ENCODE data around the gene QRICH1.

The QRICH1 gene

GRCh38 chr3:49024449-49024848 lies 69.4 kb downstream of the QRICH1 start:
- Histone ChIP-seq H3K4me3 (ENCODE audit: low read depth, low read length) (no peak overlapping the region), H3K36me3 (ENCODE audit: insufficient read depth, low read length) (peaks cover 38% of the 10 kb centered on the region), H3K27ac (ENCODE audit: low read depth, low read length) (no peak overlapping the region), H2AFZ (ENCODE audit: low read length, unreplicated experiment) (no peak overlapping the region), H3K79me2 (ENCODE audit: control insufficient read depth, insufficient read depth, low read length, unreplicated experiment) (peaks cover 53% of the 10 kb centered on the region), H3K27me3 (ENCODE audit: insufficient read depth, low read length) (no peaks in the 10 kb centered on the region), H3K4me1 (ENCODE audit: control insufficient read depth, insufficient read depth, low read length, unreplicated experiment) (peaks cover 55% of the 10 kb centered on the region)

DNA sequence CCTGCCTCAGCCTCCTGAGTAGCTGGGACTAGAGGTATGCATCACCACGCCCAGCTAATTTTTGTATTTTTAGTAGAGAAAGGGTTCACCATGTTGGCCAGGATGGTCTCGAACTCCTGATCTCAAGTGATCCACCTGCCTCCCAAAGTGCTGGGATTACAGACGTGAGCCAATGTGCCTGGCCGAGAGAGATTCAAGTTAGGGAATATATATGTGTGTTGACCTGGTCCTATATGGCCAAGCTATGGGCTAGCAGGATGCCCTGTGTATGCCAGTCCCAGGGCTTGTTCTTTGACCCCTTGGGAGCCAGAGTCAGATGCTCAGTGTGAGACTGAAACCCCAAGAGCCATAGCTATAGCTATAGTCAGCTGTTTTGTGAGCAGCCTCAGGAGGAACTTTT lies 70.1 kb downstream of the QRICH1 start:
- Histone ChIP-seq H3K4me1 (ENCODE audit: control insufficient read depth, insufficient read depth, low read length, unreplicated experiment) (peaks cover 55% of the 10 kb centered on the region), H3K4me3 (ENCODE audit: low read depth, low read length) (no peak overlapping the region), H3K27ac (ENCODE audit: low read depth, low read length) (no peak overlapping the region), H3K36me3 (ENCODE audit: insufficient read depth, low read length) (peaks cover 38% of the 10 kb centered on the region), H3K79me2 (ENCODE audit: control insufficient read depth, insufficient read depth, low read length, unreplicated experiment) (peaks cover 49% of the 10 kb centered on the region), H2AFZ (ENCODE audit: low read length, unreplicated experiment) (no peak overlapping the region), H3K27me3 (ENCODE audit: insufficient read depth, low read length) (no peaks in the 10 kb centered on the region)

DNA sequence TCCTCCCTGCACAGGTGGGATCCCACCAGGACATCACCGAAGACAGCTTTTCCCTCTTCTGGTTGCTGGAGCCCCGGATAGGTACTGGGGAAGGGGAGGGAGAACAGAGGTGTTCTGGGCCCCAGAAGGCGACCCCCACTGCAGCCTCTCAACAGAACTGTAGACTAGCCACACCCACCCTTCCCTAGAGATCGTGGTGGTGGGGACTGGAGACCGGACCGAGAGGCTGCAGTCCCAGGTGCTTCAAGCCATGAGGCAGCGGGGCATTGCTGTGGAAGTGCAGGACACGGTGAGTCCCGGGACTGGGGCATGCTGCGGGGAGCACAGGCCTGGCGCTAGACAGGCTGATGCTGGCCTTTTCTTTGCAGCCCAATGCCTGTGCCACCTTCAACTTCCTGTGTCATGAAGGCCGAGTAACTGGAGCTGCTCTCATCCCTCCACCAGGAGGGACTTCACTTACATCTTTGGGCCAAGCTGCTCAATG lies 71.1 kb downstream of the QRICH1 start:
- peaks cover 46% of the 10 kb centered on the region for H3K4me1 ChIP-seq (ENCODE audit: control insufficient read depth, insufficient read depth, low read length, unreplicated experiment)
- H3K27ac ChIP-seq (ENCODE audit: low read depth, low read length) = peak overlapping the region; percentile 93
- no peak overlapping the region for H2AFZ ChIP-seq (ENCODE audit: low read length, unreplicated experiment)
- H3K79me2 ChIP-seq (ENCODE audit: control insufficient read depth, insufficient read depth, low read length, unreplicated experiment) = peaks cover 38% of the 10 kb centered on the region
- peaks cover 36% of the 10 kb centered on the region for H3K36me3 ChIP-seq (ENCODE audit: insufficient read depth, low read length)
- peak overlapping the region; percentile 91 for H3K4me3 ChIP-seq (ENCODE audit: low read depth, low read length)
- no peaks in the 10 kb centered on the region for H3K27me3 ChIP-seq (ENCODE audit: insufficient read depth, low read length)

GRCh38 chr3:49021813-49022687 lies 71.8 kb downstream of the QRICH1 start, which contains the start of gene NDUFAF3:
Gene NDUFAF3, plus strand, starts transcription at chr3:49022121. Its CDS starts 24 bp downstream, at chr3:49022145.
- Histone ChIP-seq H3K4me3 (ENCODE audit: low read depth, low read length) (peak within 1 kb of the TSS; percentile 91), H3K4me1 (ENCODE audit: control insufficient read depth, insufficient read depth, low read length, unreplicated experiment) (peaks cover 43% of the 10 kb centered on the region), H3K27ac (ENCODE audit: low read depth, low read length) (peak within 1 kb of the TSS; percentile 93), H3K79me2 (ENCODE audit: control insufficient read depth, insufficient read depth, low read length, unreplicated experiment) (peaks cover 31% of the 10 kb centered on the region), H3K36me3 (ENCODE audit: insufficient read depth, low read length) (peaks cover 29% of the 10 kb centered on the region; the same call in 1 of the 2 replicates), H3K27me3 (ENCODE audit: insufficient read depth, low read length) (no peaks in the 10 kb centered on the region), H2AFZ (ENCODE audit: low read length, unreplicated experiment) (peak within 1 kb of the TSS; percentile 92)

DNA sequence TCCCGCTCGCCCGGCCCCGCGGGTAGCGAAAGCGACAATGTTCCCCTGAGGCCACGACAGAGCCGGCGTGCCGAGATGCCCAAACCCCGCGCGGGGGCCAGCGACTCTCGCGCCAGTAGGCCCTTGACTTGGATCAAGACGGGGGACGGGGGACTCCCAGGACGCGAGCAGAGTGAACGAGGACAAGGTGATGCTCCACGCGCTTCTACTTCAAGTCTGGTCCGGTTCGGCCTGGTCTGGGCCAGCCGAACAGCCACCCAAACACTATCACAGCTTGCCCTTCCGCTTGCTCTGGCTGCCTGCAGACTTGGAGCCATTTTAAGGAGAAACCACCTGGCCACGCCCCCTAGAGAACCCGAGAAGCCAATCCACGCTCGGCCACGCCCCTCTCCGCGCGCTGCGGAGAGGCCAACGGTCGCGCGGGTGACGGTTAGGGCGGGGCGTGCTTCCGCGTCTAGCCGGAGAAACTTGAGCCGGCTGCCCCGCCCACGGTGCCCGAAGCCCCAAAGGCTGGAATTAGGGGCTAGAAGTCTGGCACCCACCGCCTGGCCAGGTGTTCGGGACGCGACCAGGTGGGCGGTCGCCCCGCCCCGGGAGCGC lies 72.6 kb downstream of the QRICH1 start:
- Histone ChIP-seq H3K27ac (ENCODE audit: low read depth, low read length) (peak overlapping the region; percentile 93), H3K4me3 (ENCODE audit: low read depth, low read length) (peak overlapping the region; percentile 91), H3K36me3 (ENCODE audit: insufficient read depth, low read length) (peaks cover 22% of the 10 kb centered on the region; the same call in 1 of the 2 replicates), H3K79me2 (ENCODE audit: control insufficient read depth, insufficient read depth, low read length, unreplicated experiment) (peaks cover 26% of the 10 kb centered on the region), H3K27me3 (ENCODE audit: insufficient read depth, low read length) (no peaks in the 10 kb centered on the region), H2AFZ (ENCODE audit: low read length, unreplicated experiment) (peak overlapping the region; percentile 92), H3K4me1 (ENCODE audit: control insufficient read depth, insufficient read depth, low read length, unreplicated experiment) (peaks cover 36% of the 10 kb centered on the region)

DNA sequence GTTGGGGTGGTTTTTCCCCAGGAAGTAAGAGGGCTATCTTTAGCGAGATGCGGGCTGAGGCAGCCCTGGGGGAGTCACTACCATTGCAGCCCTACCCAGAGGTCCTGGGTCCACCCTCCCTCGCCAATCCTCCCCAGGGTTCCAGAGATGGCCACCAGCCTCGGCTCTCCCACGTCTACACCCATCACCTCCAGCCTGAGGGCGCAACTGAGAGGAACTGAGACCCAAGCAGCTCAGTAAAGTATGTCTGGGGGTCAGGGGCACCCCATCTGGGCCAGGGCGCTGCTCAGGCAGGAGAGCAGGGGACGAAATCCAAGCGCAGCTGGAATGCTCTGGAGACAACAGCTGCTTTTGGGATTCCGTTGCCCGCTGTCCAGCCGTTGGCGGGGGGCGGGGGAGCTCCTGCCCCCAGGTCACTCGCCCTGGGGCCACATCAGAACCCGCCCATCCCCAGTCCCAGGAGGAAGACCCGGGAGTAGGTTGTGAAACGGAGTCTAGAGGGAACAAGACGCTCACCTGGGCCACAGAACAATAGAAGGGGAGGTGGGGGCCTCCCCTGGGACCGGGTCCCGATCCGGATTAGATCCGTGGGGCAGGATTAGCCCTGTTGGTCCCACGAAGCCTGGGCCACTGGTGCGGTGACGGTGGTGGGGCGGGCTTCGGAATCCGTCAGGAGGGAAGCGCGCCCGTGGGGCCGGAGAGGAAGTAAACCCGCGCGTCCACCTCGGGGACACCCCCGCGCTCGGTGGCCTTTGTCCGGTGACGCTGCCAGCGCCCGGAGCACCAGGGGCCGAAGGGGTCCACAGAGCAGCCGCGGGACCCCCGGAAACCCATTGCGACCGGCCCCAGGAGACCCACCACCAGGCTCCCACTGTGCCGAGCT lies 73.3 kb downstream of the QRICH1 start:
- Histone ChIP-seq H3K4me1 (ENCODE audit: control insufficient read depth, insufficient read depth, low read length, unreplicated experiment) (peaks cover 29% of the 10 kb centered on the region), H2AFZ (ENCODE audit: low read length, unreplicated experiment) (no peak overlapping the region), H3K79me2 (ENCODE audit: control insufficient read depth, insufficient read depth, low read length, unreplicated experiment) (peaks cover 26% of the 10 kb centered on the region), H3K36me3 (ENCODE audit: insufficient read depth, low read length) (peaks cover 15% of the 10 kb centered on the region; the same call in 1 of the 2 replicates), H3K27me3 (ENCODE audit: insufficient read depth, low read length) (no peaks in the 10 kb centered on the region), H3K27ac (ENCODE audit: low read depth, low read length) (peak overlapping the region; percentile 93), H3K4me3 (ENCODE audit: low read depth, low read length) (peak overlapping the region; percentile 91)

GRCh38 chr3:49019941-49020329 lies 73.9 kb downstream of the QRICH1 start:
- H2AFZ ChIP-seq (ENCODE audit: low read length, unreplicated experiment) = no peak overlapping the region
- H3K4me1 ChIP-seq (ENCODE audit: control insufficient read depth, insufficient read depth, low read length, unreplicated experiment) = peaks cover 26% of the 10 kb centered on the region

DNA sequence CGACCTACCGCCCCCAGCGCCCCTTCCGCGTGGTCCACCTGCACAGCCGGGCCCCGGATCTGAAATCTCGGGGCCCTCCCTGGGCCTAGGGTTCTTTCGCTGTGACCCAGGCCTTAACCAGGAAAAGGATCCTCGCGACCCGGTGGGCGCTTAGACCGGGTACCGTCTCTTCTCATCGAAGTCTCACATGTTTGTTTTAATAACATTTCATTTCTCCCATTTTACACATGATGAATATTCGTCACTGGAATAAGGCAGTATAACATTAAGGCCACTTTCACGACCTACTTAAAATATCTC lies 75.2 kb downstream of the QRICH1 start:
- Histone ChIP-seq H2AFZ (ENCODE audit: low read length, unreplicated experiment) (peak overlapping the region; percentile 74), H3K27ac (ENCODE audit: low read depth, low read length) (peak overlapping the region; percentile 60), H3K36me3 (ENCODE audit: insufficient read depth, low read length) (no peaks in the 10 kb centered on the region), H3K4me1 (ENCODE audit: control insufficient read depth, insufficient read depth, low read length, unreplicated experiment) (peaks cover 19% of the 10 kb centered on the region), H3K79me2 (ENCODE audit: control insufficient read depth, insufficient read depth, low read length, unreplicated experiment) (peaks cover 22% of the 10 kb centered on the region), H3K4me3 (ENCODE audit: low read depth, low read length) (peak overlapping the region; percentile 94), H3K27me3 (ENCODE audit: insufficient read depth, low read length) (no peaks in the 10 kb centered on the region)

More at GRCh38 chr3:49019941-49020329, 73.9 kb downstream of the QRICH1 start:
- peaks cover 12% of the 10 kb centered on the region; the same call in 1 of the 2 replicates for H3K36me3 ChIP-seq (ENCODE audit: insufficient read depth, low read length)
- H3K79me2 ChIP-seq (ENCODE audit: control insufficient read depth, insufficient read depth, low read length, unreplicated experiment) = peaks cover 26% of the 10 kb centered on the region
- H3K4me3 ChIP-seq (ENCODE audit: low read depth, low read length) = peak overlapping the region; percentile 91
- H3K27ac ChIP-seq (ENCODE audit: low read depth, low read length) = peak overlapping the region; percentile 93
- H3K27me3 ChIP-seq (ENCODE audit: insufficient read depth, low read length) = no peaks in the 10 kb centered on the region

DNA sequence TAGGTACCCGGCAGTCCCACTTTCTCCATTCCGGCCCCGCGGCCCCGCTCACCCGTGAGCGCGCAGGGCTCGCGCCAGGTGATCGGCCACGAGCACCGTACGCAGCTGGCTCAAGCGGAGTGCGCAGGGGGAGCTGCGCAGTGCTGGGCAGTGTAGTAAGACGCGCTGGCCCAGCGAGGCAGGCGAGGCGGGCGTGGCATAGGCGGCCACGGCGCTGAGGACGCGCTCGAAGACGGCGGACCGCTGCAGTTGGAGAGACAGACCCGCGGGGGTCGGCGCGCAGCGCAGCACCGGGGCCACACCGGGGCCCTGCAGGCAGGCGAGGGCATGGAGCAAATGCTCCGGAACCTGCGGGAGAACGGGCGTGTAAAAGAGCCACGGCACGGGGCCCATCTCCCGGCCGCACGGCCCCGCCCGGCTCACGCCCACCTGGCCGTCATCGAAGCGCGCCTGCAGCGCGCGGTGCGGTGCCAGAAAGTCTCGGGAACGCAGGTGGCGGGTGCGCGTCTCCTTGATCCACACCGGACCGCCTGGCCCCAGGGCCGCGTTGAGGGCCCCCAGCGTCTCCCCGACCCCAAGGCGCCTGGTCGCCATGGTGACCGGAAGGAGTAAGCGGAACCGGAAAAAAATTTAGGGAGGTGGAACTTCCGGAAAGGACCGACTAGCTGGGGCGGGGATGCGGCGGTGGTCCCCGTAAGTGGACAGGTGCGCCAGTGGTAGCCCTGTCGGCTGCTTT lies 75.7 kb downstream of the QRICH1 start, which contains the start of gene DALRD3:
Gene DALRD3 (minus strand): TSS at position 610 of the 736 bp plus-strand sequence. CDS start 16 bp downstream, at position 594.
- Histone ChIP-seq H3K36me3 (ENCODE audit: insufficient read depth, low read length) (no peaks in the 10 kb centered on the region), H2AFZ (ENCODE audit: low read length, unreplicated experiment) (peak within 1 kb of the TSS; percentile 74), H3K27ac (ENCODE audit: low read depth, low read length) (peak within 1 kb of the TSS; percentile 60), H3K79me2 (ENCODE audit: control insufficient read depth, insufficient read depth, low read length, unreplicated experiment) (peaks cover 22% of the 10 kb centered on the region), H3K4me1 (ENCODE audit: control insufficient read depth, insufficient read depth, low read length, unreplicated experiment) (peaks cover 16% of the 10 kb centered on the region), H3K27me3 (ENCODE audit: insufficient read depth, low read length) (no peaks in the 10 kb centered on the region), H3K4me3 (ENCODE audit: low read depth, low read length) (peak within 1 kb of the TSS; percentile 94)
